Breast epithelium (tissue), 3 donors: Measurements from ENCODE around the gene SNX13.

Experiments
- CTCF ChIP-seq, 3 donors: fragments of 450-650 bp; IDR thresholded peaks; one replicate each; pipeline ENCODE4 v1.5.1; 2016 to 2017; ENCODE audit warnings: antibody characterized with exemption in 3 of 3, mild to moderate bottlenecking in 3 of 3, moderate library complexity in 3 of 3
- POLR2A ChIP-seq: fragments of 450-650 bp; IDR thresholded peaks from one replicate; pipeline ENCODE4 v1.6.1; 2016; ENCODE audit warnings: antibody characterized with exemption, mild to moderate bottlenecking, moderate library complexity
- POLR2AphosphoS5 ChIP-seq, 3 donors: sonication (generic); formaldehyde crosslinking; IDR thresholded peaks; one replicate each; pipeline ENCODE4 v1.6.1; 2017; ENCODE audit warnings: antibody characterized with exemption in 3 of 3

GRCh38 chr7:17807242-17807641, 133.1 kb downstream of the SNX13 start:
- TF ChIP-seq POLR2AphosphoS5 (IDR thresholded peaks at IDR 0.05), result no peak
- no peak for TF ChIP-seq CTCF (IDR thresholded peaks at IDR 0.05)
- no peak for TF ChIP-seq POLR2A
